Astrocyte (in vitro differentiated cells and primary cell): ENCODE results near the gene MMP14. TPM values are rescaled to one million over a fixed set of nuclear protein-coding genes. Genes with fewer than 3 reads are reported as not detected.

Experiments
- DNase-seq: peaks from one replicate; pipeline ENCODE4 v3.0.0-alpha.2; 2010; ENCODE audit warnings: low read depth
- FAIRE-seq: peaks from 2 replicates; lab custom pipeline; 2011; peaks lifted over from hg19 to GRCh38; lab: Jason Lieb, UNC
- H2AFZ ChIP-seq: 2 replicates; pipeline ENCODE4 v1.6.0; 2012; ENCODE audit warnings: low read depth, low read length, inconsistent platforms
- H3K27ac ChIP-seq: 2 replicates; pipeline ENCODE4 v1.5.1; 2011; ENCODE audit warnings: low read depth, low read length, inconsistent platforms
- H3K27me3 ChIP-seq: 2 replicates; pipeline ENCODE4 v1.6.0; 2011; ENCODE audit warnings: low read length, inconsistent platforms; ENCODE audit not compliant: insufficient read depth
- H3K36me3 ChIP-seq: 2 replicates; pipeline ENCODE4 v1.5.1; 2011; ENCODE audit warnings: low read length, inconsistent platforms; ENCODE audit not compliant: insufficient read depth
- H3K4me1 ChIP-seq: 2 replicates; pipeline ENCODE4 v1.5.1; 2011; ENCODE audit warnings: low read length, inconsistent platforms; ENCODE audit not compliant: insufficient read depth
- H3K4me2 ChIP-seq: 2 replicates; pipeline ENCODE4 v1.6.0; 2012; ENCODE audit warnings: low read length, inconsistent platforms
- H3K4me3 ChIP-seq: 2 replicates; pipeline ENCODE4 v1.5.1; 2011; ENCODE audit warnings: low read depth, mild to moderate bottlenecking, low read length, inconsistent platforms; ENCODE audit not compliant: insufficient read depth
- H3K79me2 ChIP-seq: 2 replicates; pipeline ENCODE4 v1.6.0; 2012; ENCODE audit warnings: mild to moderate bottlenecking, low read length, inconsistent platforms; ENCODE audit not compliant: insufficient read depth
- H3K9ac ChIP-seq: 2 replicates; pipeline ENCODE4 v1.6.0; 2012; ENCODE audit warnings: mild to moderate bottlenecking, low read length, inconsistent platforms
- H3K9me3 ChIP-seq: 2 replicates; pipeline ENCODE4 v1.5.1; 2012; ENCODE audit warnings: low read depth, mild to moderate bottlenecking, low read length, inconsistent platforms; ENCODE audit not compliant: insufficient read depth
- H4K20me1 ChIP-seq: 2 replicates; pipeline ENCODE4 v1.6.0; 2012; ENCODE audit warnings: low read length, inconsistent platforms; ENCODE audit not compliant: insufficient read depth
- H3K27ac Mint-ChIP-seq: one replicate; pipeline ENCODE4 v1.8.0; 2021; ENCODE audit warnings: mild to moderate bottlenecking, mixed read lengths; ENCODE audit not compliant: unreplicated experiment
- H3K27me3 Mint-ChIP-seq: one replicate; pipeline ENCODE4 v1.8.0; 2021; ENCODE audit warnings: low read depth, mixed read lengths; ENCODE audit not compliant: unreplicated experiment
- H3K36me3 Mint-ChIP-seq: one replicate; pipeline ENCODE4 v1.8.0; 2021; ENCODE audit warnings: low read depth, mixed read lengths; ENCODE audit not compliant: unreplicated experiment
- H3K4me1 Mint-ChIP-seq: one replicate; pipeline ENCODE4 v1.8.0; 2021; ENCODE audit warnings: low read depth, mixed read lengths; ENCODE audit not compliant: unreplicated experiment
- H3K4me3 Mint-ChIP-seq: one replicate; pipeline ENCODE4 v1.8.0; 2021; ENCODE audit warnings: mild to moderate bottlenecking, moderate library complexity, mixed read lengths; ENCODE audit not compliant: unreplicated experiment
- H3K9me3 Mint-ChIP-seq: one replicate; pipeline ENCODE4 v1.8.0; 2021; ENCODE audit warnings: mild to moderate bottlenecking, mixed read lengths; ENCODE audit not compliant: unreplicated experiment
- CTCF ChIP-seq: IDR thresholded peaks from 2 replicates; pipeline ENCODE4 v1.5.1; 2011; ENCODE audit warnings: low read depth, mild to moderate bottlenecking, inconsistent platforms, low read length, moderate library complexity; ENCODE audit not compliant: insufficient read depth
- EZH2 ChIP-seq: IDR thresholded peaks from 2 replicates; pipeline ENCODE4 v1.6.1; 2012; ENCODE audit warnings: mild to moderate bottlenecking, low read length, inconsistent platforms; ENCODE audit not compliant: insufficient read depth
- total RNA-seq: library from RNA; stranded (reverse); gene quantifications from 2 replicates; pipeline ENCODE4 v1.2.1, GENCODE V29; 2021

MMP14 gene
- total RNA-seq, 1 donor from 2014 or later: 911 TPM

GRCh38 chr14:22890416-22890815 is 54.0 kb downstream of the MMP14 start:
- DNase-seq (no peak), FAIRE-seq (no peak)
- Mint-ChIP-seq H3K27ac (no peak overlapping the region), H3K27me3 (peaks cover 5% of the 10 kb centered on the region), H3K36me3 (no peaks in the 10 kb centered on the region), H3K9me3 (no peaks in the 10 kb centered on the region), H3K4me1 (peaks cover 7% of the 10 kb centered on the region), H3K4me3 (no peak overlapping the region)
- Histone ChIP-seq H3K9me3 (no peaks in the 10 kb centered on the region), H3K4me3 (no peak overlapping the region), H3K27ac (no peak overlapping the region), H3K36me3 (no peaks in the 10 kb centered on the region), H3K4me1 (peaks cover 13% of the 10 kb centered on the region), H4K20me1 (no peaks in the 10 kb centered on the region), H3K79me2 (no peaks in the 10 kb centered on the region), H3K27me3 (no peaks in the 10 kb centered on the region), H3K9ac (no peak overlapping the region), H2AFZ (no peak overlapping the region), H3K4me2 (no peak overlapping the region)
- TF ChIP-seq CTCF (no peak), EZH2 (no peak)

GRCh38 chr14:22892488-22892887 is 56.1 kb downstream of the MMP14 start:
- DNase-seq (no peak), FAIRE-seq (no peak)
- H3K4me1 Mint-ChIP-seq: peaks cover 10% of the 10 kb centered on the region
- Histone ChIP-seq H3K9me3 (no peaks in the 10 kb centered on the region), H3K4me3 (no peak overlapping the region), H3K9ac (no peak overlapping the region), H3K79me2 (no peaks in the 10 kb centered on the region), H4K20me1 (no peaks in the 10 kb centered on the region), H3K4me1 (peaks cover 6% of the 10 kb centered on the region), H3K27ac (no peak overlapping the region), H2AFZ (no peak overlapping the region), H3K27me3 (no peaks in the 10 kb centered on the region), H3K36me3 (no peaks in the 10 kb centered on the region), H3K4me2 (no peak overlapping the region)
- no peak for TF ChIP-seq EZH2
- no peak for TF ChIP-seq CTCF
- no peaks in the 10 kb centered on the region for H3K36me3 Mint-ChIP-seq
- no peak overlapping the region for H3K27ac Mint-ChIP-seq
- peaks cover 3% of the 10 kb centered on the region for H3K27me3 Mint-ChIP-seq
- H3K9me3 Mint-ChIP-seq: no peaks in the 10 kb centered on the region
- peak overlapping the region; percentile 27 for H3K4me3 Mint-ChIP-seq

GRCh38 chr14:22893706-22894105 is 57.3 kb downstream of the MMP14 start:
- no peak for FAIRE-seq
- Mint-ChIP-seq H3K27ac (no peak overlapping the region), H3K4me3 (no peak overlapping the region), H3K27me3 (peaks cover 3% of the 10 kb centered on the region), H3K4me1 (peaks cover 20% of the 10 kb centered on the region), H3K36me3 (no peaks in the 10 kb centered on the region), H3K9me3 (no peaks in the 10 kb centered on the region)
- no peak overlapping the region for H3K4me3 ChIP-seq
- TF ChIP-seq CTCF (no peak), EZH2 (no peak)
- no peaks in the 10 kb centered on the region for H4K20me1 ChIP-seq
- DNase-seq: no peak
- H3K79me2 ChIP-seq: no peaks in the 10 kb centered on the region
- H3K4me1 ChIP-seq: peaks cover 9% of the 10 kb centered on the region
- no peak overlapping the region for H3K27ac ChIP-seq
- H3K4me2 ChIP-seq: no peak overlapping the region
- no peaks in the 10 kb centered on the region for H3K27me3 ChIP-seq
- no peak overlapping the region for H2AFZ ChIP-seq
- no peaks in the 10 kb centered on the region for H3K36me3 ChIP-seq
- no peaks in the 10 kb centered on the region for H3K9me3 ChIP-seq
- H3K9ac ChIP-seq: no peak overlapping the region
